ENCODE measurements around the gene PROCA1. TPM values are rescaled to one million over a fixed set of nuclear protein-coding genes. Genes with fewer than 3 reads are reported as not detected.
A peak's percentile ranks its signal among the peaks of the same experiment; 100 is the strongest.

The PROCA1 gene
- total and polyA plus RNA-seq, 7 donors: 0.21 to 1.1 (median 0.36) TPM

DNA sequence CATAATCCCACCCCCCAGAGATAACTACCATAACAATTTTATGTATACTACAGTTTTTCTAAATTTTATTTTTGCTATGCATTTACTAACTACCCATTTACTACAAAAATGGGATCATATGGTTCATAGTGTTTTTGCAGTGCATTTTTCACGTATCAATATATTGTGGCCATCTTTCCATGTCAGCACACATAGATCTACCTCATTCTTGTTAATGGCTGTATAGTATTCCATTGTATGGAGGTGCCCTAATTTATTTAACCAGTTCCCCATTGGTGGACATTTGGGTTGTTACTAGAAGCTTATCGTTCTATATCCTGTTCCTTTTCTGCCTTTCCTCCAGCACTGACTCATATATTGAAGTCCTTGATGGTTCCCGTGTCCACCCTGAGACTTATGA is 22.7 kb downstream of the PROCA1 start:
- no peaks in the 10 kb centered on the region for H3K27me3 ChIP-seq (ENCODE audit: insufficient read depth in 3 of 3, low read length in 2 of 3)
- intact Hi-C loops (cut with DNase I): no loop called here
- H3K4me1 ChIP-seq: no peaks in the 10 kb centered on the region
- WGBS, 3 donors: 96 to 100% (median 97%) methylated on average over 3 of the region's 3 CpGs
- H3K36me3 ChIP-seq (ENCODE audit: insufficient read depth in 1 of 2, low read depth in 1 of 2): peaks cover 32 to 100% of the 10 kb centered on the region in 2 donors
- DNase-seq: no peak
- H3K27ac ChIP-seq: no peak overlapping the region
- H3K9me3 ChIP-seq: no peaks in the 10 kb centered on the region
- no peak overlapping the region for H3K4me3 ChIP-seq
- TF ChIP-seq, protein P1, sequence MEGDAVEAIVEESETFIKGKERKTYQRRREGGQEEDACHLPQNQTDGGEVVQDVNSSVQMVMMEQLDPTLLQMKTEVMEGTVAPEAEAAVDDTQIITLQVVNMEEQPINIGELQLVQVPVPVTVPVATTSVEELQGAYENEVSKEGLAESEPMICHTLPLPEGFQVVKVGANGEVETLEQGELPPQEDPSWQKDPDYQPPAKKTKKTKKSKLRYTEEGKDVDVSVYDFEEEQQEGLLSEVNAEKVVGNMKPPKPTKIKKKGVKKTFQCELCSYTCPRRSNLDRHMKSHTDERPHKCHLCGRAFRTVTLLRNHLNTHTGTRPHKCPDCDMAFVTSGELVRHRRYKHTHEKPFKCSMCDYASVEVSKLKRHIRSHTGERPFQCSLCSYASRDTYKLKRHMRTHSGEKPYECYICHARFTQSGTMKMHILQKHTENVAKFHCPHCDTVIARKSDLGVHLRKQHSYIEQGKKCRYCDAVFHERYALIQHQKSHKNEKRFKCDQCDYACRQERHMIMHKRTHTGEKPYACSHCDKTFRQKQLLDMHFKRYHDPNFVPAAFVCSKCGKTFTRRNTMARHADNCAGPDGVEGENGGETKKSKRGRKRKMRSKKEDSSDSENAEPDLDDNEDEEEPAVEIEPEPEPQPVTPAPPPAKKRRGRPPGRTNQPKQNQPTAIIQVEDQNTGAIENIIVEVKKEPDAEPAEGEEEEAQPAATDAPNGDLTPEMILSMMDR (IDR thresholded peaks at IDR 0.05): no peak
- ATAC-seq: no peak

DNA sequence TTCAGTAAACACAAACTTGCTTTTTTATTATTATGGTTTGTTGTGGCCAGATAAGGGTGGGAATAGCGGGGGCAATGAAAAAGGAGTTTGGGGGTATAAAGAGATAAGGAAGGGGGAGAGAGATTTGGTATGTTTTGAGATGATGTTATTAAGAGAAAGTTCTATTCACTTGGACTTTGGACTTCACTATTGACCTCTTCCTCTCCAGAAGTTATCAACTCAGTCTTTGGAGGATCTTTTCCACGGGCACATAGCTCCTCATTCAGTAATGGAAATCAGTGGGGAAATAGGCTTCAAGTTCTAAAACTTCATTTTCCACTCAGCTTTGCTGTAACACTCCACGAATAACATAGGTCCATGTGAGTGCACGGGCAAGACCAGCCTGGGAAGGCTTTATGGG is 23.2 kb downstream of the PROCA1 start:
- no peak overlapping the region for H3K27ac ChIP-seq
- no peak for DNase-seq
- no peaks in the 10 kb centered on the region for H3K4me1 ChIP-seq
- H3K27me3 ChIP-seq (ENCODE audit: insufficient read depth in 3 of 3, low read length in 2 of 3): no peaks in the 10 kb centered on the region
- TF ChIP-seq, protein P1 (IDR thresholded peaks at IDR 0.05): no peak
- H3K4me3 ChIP-seq: no peak overlapping the region
- H3K9me3 ChIP-seq: no peaks in the 10 kb centered on the region
- peaks cover 28 to 100% of the 10 kb centered on the region in 2 donors for H3K36me3 ChIP-seq (ENCODE audit: insufficient read depth in 1 of 2, low read depth in 1 of 2)
- WGBS, 3 donors: 96% methylated on average over 4 of the region's 4 CpGs
- intact Hi-C loops (cut with DNase I): no loop called here
- no peak for ATAC-seq

DNA sequence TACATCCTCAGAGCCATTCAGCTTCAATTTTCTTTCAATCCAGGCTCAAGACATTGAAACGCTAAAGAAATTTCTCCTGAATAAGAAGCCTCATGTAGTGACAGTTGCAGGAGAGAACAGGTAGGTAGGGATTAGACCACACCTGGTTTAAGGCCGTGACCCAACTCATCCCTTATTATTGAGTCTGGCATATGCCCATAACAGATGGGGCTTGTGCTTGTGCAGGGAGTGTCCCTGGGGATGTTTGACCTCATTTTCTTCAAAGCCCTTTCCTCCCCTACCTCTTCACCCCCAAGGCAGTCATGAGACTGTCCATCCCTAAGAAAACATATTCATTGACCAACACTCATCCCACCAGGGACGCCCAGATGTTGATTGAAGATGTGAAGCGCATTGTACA is 25.4 kb downstream of the PROCA1 start:
- no peaks in the 10 kb centered on the region for H3K9me3 ChIP-seq
- 78 to 85% (median 81%) methylated on average over 4 of the region's 4 CpGs for WGBS, 3 donors
- TF ChIP-seq, protein P1 (IDR thresholded peaks at IDR 0.05): no peak
- H3K4me3 ChIP-seq: no peak overlapping the region
- no peak for ATAC-seq
- no peaks in the 10 kb centered on the region for H3K4me1 ChIP-seq
- intact Hi-C loops (cut with DNase I): no loop called here
- peaks cover 40 to 100% of the 10 kb centered on the region in 2 donors for H3K36me3 ChIP-seq (ENCODE audit: insufficient read depth in 1 of 2, low read depth in 1 of 2)
- no peak for DNase-seq
- no peak overlapping the region for H3K27ac ChIP-seq
- H3K27me3 ChIP-seq (ENCODE audit: insufficient read depth in 3 of 3, low read length in 2 of 3): no peaks in the 10 kb centered on the region

DNA sequence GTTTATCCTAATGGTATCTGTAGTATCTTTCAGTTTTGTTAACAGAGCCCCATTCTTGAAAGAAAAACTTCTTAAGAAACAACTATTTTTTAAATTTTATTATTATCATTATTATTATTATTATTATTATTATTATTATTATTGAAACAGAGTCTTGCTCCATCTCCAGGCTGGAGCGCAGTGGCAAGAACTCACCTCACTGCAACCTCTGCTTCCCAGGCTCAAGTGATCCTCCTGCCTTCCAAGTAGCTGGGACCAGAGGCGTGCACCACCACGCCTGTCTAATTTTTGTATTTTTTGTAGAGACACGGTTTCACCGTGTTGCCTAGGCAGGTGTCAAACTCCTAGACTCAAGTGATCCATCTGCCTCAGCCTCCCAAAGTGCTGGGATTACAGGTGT is 26.3 kb downstream of the PROCA1 start:
- DNase-seq: no peak

More for the DNA sequence above, 26.3 kb downstream of the PROCA1 start:
- Histone ChIP-seq H3K4me1 (no peaks in the 10 kb centered on the region), H3K27ac (peak overlapping the region; percentile 10), H3K27me3 (ENCODE audit: insufficient read depth in 3 of 3, low read length in 2 of 3) (no peaks in the 10 kb centered on the region), H3K36me3 (ENCODE audit: insufficient read depth in 1 of 2, low read depth in 1 of 2) (peaks cover 45 to 100% of the 10 kb centered on the region in 2 donors), H3K9me3 (no peaks in the 10 kb centered on the region), H3K4me3 (no peak overlapping the region)
- TF ChIP-seq, protein P1 (IDR thresholded peaks at IDR 0.05): no peak
- 89 to 90% (median 90%) methylated on average over 5 of the region's 5 CpGs for WGBS, 3 donors
- intact Hi-C loops (cut with DNase I): no loop called here
- no peak for ATAC-seq

Data from psoas muscle (tissue), 8 donors.